ENCODE measurements around the gene CLCNKA.
"Not testable (repeated sequence)": the region's sequence is repeated elsewhere in the genome, so short reads cannot be mapped to it uniquely, and the experiment has no call there.

The CLCNKA gene

GRCh38 chr1:16026723-16027484 is 5.1 kb downstream of the CLCNKA start:
- H3K4me3 ChIP-seq (ENCODE audit: low read depth, low read length) = no peak overlapping the region
- TF ChIP-seq, protein P1, sequence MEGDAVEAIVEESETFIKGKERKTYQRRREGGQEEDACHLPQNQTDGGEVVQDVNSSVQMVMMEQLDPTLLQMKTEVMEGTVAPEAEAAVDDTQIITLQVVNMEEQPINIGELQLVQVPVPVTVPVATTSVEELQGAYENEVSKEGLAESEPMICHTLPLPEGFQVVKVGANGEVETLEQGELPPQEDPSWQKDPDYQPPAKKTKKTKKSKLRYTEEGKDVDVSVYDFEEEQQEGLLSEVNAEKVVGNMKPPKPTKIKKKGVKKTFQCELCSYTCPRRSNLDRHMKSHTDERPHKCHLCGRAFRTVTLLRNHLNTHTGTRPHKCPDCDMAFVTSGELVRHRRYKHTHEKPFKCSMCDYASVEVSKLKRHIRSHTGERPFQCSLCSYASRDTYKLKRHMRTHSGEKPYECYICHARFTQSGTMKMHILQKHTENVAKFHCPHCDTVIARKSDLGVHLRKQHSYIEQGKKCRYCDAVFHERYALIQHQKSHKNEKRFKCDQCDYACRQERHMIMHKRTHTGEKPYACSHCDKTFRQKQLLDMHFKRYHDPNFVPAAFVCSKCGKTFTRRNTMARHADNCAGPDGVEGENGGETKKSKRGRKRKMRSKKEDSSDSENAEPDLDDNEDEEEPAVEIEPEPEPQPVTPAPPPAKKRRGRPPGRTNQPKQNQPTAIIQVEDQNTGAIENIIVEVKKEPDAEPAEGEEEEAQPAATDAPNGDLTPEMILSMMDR (IDR thresholded peaks at IDR 0.05; ENCODE audit: insufficient read depth, low read depth, low read length, missing control alignments) = no peak
- no peak for DNase-seq (ENCODE audit: low read depth)

- H3K4me3 ChIP-seq (ENCODE audit: low read depth, low read length) = no peak overlapping the region
- TF ChIP-seq, protein P1 (IDR thresholded peaks at IDR 0.05; ENCODE audit: insufficient read depth, low read depth, low read length, missing control alignments) = no peak
- no peak for DNase-seq (ENCODE audit: low read depth)
Observed at GRCh38 chr1:16028237-16029002, 6.6 kb downstream of the CLCNKA start.

- not testable (repeated sequence) for DNase-seq (ENCODE audit: low read depth); H3K4me3 ChIP-seq (ENCODE audit: low read depth, low read length)
Observed at GRCh38 chr1:16029003-16029268, 7.1 kb downstream of the CLCNKA start.

- TF ChIP-seq, protein P1 (IDR thresholded peaks at IDR 0.05; ENCODE audit: insufficient read depth, low read depth, low read length, missing control alignments) = no peak
- no peak overlapping the region for H3K4me3 ChIP-seq (ENCODE audit: low read depth, low read length)
- no peak for DNase-seq (ENCODE audit: low read depth)
Observed at GRCh38 chr1:16029288-16029687, 7.5 kb downstream of the CLCNKA start.

DNA sequence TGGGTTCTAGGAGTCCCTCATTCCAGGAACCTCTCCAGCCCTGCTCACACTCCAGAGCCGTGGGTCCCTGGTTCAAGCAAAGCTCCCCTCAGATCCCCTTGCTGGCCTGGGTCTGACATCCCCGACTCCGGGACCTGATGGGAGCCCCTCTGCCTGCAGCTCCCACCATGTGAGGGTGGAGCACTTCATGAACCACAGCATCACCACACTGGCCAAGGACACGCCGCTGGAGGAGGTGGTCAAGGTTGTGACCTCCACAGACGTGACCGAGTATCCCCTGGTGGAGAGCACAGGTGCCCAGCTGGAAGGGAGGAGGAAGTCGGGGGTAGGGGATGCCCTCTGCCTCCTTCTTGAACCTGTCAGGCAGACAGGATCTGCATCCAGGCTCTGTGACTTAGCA is 9.7 kb downstream of the CLCNKA start:
- DNase-seq (ENCODE audit: low read depth) = no peak
- H3K4me3 ChIP-seq (ENCODE audit: low read depth, low read length) = no peak overlapping the region
- TF ChIP-seq, protein P1 (IDR thresholded peaks at IDR 0.05; ENCODE audit: insufficient read depth, low read depth, low read length, missing control alignments) = no peak

DNA sequence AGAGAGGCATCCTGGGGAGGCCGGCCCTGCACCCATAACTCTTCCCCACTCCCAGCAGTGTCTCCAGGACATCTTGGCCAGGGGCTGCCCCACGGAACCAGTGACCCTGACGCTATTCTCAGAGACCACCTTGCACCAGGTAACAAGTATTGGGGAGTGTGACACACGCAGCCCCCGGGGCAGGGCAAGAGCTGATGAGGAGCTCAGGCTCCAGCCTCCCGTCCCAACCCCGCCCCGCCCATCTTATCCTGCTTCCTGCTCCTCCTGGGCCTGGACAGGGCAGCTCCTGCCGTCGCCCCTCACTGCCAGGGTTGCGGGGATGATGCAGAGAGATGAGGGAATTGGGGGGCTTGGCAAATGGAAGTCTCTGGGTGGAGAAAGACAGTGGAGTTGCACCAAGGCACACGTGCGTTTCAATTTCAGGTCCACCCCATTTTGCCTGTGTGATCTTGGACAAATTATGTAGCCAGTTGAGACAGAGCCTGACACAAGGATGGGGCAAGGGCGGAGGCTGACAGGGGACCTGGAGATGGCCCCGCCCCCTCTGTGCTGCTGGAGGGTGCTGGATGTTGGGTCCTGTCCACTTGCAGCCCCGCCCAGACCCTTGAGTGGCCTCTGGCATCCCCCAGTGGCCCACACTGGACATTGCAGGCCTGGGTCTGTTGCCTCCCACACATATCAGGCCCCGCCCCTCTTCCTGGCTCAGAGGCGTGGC is 10.7 kb downstream of the CLCNKA start:
- no peak overlapping the region for H3K4me3 ChIP-seq (ENCODE audit: low read depth, low read length)
- peak; percentile 82 for DNase-seq (ENCODE audit: low read depth)
- TF ChIP-seq, protein P1 (IDR thresholded peaks at IDR 0.05; ENCODE audit: insufficient read depth, low read depth, low read length, missing control alignments) = peak; percentile 91

- not testable (repeated sequence) for H3K4me3 ChIP-seq (ENCODE audit: low read depth, low read length); DNase-seq (ENCODE audit: low read depth)
Observed at GRCh38 chr1:16033103-16033632, 11.3 kb downstream of the CLCNKA start.

GRCh38 chr1:16036461-16036860 is 14.6 kb downstream of the CLCNKA start:
- not testable (repeated sequence) for H3K4me3 ChIP-seq (ENCODE audit: low read depth, low read length); DNase-seq (ENCODE audit: low read depth)
